NB4 (cell line): ENCODE results near the gene SEMA4C.

ENCODE experiments used
- DNase-seq: peaks from one replicate; pipeline ENCODE4 v3.0.0; 2010; ENCODE audit warnings: low read depth
- H3K4me3 ChIP-seq: one replicate; pipeline ENCODE4 v1.5.1; 2011; ENCODE audit warnings: mild to moderate bottlenecking, low read depth, low read length, moderate library complexity
- MYC ChIP-seq: IDR thresholded peaks from 2 replicates; pipeline ENCODE4 v1.6.1; 2011; ENCODE audit warnings: low read depth, low read length
- POLR2A ChIP-seq: IDR thresholded peaks from 2 replicates; pipeline ENCODE4 v1.6.1; 2011; ENCODE audit warnings: mild to moderate bottlenecking; ENCODE audit not compliant: insufficient read length; ENCODE audit errors: extremely low read depth
- TF ChIP-seq, protein P1 (sequence below): IDR thresholded peaks from 2 replicates; pipeline ENCODE4 v1.6.1; 2011; ENCODE audit warnings: low read depth, low read length
- TF ChIP-seq, protein P2 (sequence below): IDR thresholded peaks from one replicate; pipeline ENCODE4 v1.5.1; 2012; ENCODE audit warnings: low read depth, low read length

The SEMA4C gene

DNA sequence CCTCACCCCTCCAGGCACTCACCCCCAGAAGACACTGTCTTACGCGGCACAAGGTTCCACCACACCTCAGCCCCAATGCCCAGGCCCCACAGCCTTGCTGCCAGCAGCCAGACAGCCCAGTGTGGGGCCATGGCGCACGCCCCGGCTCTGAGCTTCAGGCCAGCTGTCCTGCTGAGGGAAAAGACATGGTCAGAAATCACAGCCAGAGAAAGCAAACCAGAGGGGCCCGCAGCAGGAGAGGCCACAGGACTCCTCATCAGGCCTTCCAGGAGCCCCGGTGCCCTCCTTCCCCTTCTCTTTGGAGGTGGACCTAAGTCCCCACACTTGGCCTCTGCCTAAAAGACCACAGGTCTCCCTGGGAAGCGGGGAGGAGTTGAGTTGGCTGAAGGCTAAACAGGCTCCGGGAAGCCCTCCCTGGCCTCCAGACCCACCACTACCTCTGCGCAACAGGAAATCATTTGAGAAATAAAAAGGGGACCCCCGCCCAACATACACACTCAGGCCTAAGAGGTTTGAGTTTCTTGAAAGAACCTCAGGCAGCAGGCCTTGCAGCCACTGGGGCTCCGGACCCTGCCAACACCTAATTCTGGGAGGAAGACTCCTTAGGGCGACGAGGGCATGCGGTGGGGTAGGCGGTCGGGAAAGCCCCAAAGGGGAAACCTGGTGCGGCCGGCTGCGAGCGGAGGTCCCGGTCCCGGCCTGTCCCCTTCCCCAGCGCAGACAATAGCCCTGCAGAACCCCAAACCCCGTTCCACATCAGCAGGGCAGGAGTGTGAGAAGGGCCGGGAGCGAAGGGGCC is 1.9 kb downstream of the SEMA4C start:
- peak; percentile 37; the same call in 1 of the 2 replicates for TF ChIP-seq MYC
- no peak for TF ChIP-seq POLR2A
- peak overlapping the region; percentile 73 for H3K4me3 ChIP-seq

DNA sequence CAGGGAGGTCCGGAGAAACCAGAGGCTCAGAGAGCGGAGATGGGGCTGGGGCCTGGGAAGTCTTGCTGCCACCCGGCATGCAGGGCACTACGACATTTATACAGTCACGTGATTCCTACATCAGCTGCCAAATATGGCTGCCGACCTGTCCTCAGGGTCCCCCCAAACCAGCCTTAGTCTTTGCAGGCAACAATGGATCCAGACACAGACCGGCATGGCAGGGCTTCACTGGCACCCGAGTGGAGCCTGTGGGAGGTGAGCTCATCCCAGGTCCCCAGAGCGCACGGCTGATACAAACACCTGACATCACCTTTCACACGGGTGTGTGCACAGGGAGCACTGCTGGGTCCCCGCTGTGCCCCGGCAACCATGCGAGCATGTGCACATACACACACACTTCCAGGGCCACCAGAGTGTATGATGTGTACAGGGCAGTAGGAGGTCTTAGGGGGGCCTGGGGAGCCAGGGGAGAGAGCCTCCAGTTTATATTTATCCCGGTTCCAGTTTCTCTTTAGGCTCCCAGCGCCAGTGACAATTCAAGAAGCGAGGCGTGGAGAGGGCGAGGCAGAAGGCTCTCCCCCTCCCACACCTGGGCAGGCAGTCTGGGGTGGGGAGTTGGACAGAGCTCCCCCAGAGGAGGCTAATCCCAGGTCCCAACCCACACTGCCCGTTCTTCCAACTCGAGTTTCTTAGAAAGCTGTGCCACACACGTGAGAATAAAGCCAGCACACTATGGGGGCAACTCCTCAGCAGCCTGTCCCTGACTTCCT is 2.7 kb downstream of the SEMA4C start:
- peak overlapping the region; percentile 73 for H3K4me3 ChIP-seq
- TF ChIP-seq, protein P1, sequence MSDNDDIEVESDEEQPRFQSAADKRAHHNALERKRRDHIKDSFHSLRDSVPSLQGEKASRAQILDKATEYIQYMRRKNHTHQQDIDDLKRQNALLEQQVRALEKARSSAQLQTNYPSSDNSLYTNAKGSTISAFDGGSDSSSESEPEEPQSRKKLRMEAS, result no peak
- TF ChIP-seq POLR2A (no peak), MYC (no peak)
- TF ChIP-seq, protein P2, sequence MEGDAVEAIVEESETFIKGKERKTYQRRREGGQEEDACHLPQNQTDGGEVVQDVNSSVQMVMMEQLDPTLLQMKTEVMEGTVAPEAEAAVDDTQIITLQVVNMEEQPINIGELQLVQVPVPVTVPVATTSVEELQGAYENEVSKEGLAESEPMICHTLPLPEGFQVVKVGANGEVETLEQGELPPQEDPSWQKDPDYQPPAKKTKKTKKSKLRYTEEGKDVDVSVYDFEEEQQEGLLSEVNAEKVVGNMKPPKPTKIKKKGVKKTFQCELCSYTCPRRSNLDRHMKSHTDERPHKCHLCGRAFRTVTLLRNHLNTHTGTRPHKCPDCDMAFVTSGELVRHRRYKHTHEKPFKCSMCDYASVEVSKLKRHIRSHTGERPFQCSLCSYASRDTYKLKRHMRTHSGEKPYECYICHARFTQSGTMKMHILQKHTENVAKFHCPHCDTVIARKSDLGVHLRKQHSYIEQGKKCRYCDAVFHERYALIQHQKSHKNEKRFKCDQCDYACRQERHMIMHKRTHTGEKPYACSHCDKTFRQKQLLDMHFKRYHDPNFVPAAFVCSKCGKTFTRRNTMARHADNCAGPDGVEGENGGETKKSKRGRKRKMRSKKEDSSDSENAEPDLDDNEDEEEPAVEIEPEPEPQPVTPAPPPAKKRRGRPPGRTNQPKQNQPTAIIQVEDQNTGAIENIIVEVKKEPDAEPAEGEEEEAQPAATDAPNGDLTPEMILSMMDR, result no peak
- DNase-seq, result no peak

More for the DNA sequence above, 1.9 kb downstream of the SEMA4C start:
- DNase-seq, result peak; percentile 65

DNA sequence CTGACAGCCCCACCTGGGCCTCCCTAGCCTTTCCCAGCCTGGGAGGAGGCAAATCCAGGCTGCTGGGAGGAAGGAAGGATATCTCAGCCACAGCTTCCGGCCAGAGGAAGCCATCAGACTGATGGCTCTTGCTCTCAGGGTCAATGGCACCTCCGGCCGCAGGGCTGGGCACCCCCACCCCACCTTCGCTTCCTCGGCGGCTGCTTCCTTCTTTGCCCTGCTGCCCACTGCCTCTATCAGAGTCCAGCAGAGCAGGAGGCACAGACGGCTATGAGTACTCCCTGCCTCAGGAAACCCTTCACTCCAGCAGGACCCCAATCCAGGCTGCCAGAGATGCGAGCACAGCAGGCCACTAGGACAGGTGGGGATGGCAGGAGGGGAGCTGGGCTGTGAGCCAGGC is 3.3 kb downstream of the SEMA4C start:
- no peak for DNase-seq
- no peak overlapping the region for H3K4me3 ChIP-seq
- TF ChIP-seq, protein P2, result no peak
- TF ChIP-seq, protein P1, result no peak
- TF ChIP-seq POLR2A (no peak), MYC (no peak)

DNA sequence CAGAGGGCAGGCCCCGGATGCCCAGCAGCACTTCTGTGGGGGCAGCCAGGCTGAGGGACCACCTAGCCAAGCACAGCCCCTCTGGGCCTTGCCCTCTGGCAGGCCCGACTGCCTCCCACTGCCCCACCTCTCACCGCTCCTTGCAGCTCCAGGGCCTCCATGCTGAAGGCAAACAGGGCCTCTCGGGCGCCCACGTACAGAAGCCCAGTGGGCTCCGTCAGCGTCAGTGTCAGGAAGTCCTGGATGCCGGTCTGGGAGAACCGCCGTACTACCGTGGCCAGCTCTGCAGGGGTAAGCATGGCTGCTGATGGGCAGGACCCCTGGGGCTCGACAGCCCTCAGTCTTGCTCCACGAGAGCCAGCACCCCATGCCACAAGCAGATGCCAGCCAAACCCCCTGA is 3.7 kb downstream of the SEMA4C start:
- H3K4me3 ChIP-seq, result no peak overlapping the region
- DNase-seq, result no peak

DNA sequence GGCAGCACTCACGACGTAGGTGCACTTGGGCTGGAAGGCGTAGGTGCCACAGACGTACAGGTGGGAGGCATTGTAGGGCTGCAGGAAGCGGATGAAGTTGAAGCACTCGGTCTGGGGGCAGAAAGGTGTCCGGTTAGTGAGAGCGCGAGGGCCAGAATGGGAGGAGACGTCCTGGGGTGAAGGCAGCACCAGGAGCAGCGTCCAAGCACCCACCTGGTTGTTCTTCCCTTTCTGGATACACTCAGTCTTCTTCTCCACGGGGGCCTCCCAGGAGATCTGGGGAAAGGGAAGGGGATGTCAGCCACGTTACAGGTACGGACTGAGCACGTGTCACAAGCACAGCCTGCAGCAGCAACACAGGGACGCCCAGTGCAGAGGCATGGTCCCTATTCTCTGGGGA is 4.2 kb downstream of the SEMA4C start:
- DNase-seq, result no peak
- TF ChIP-seq, protein P1, result no peak
- TF ChIP-seq MYC (no peak), POLR2A (no peak)
- TF ChIP-seq, protein P2, result no peak
- H3K4me3 ChIP-seq, result no peak overlapping the region

More for the DNA sequence above, 3.7 kb downstream of the SEMA4C start:
- TF ChIP-seq, protein P1, result no peak
- no peak for TF ChIP-seq POLR2A
- TF ChIP-seq, protein P2, result no peak
- no peak for TF ChIP-seq MYC

DNA sequence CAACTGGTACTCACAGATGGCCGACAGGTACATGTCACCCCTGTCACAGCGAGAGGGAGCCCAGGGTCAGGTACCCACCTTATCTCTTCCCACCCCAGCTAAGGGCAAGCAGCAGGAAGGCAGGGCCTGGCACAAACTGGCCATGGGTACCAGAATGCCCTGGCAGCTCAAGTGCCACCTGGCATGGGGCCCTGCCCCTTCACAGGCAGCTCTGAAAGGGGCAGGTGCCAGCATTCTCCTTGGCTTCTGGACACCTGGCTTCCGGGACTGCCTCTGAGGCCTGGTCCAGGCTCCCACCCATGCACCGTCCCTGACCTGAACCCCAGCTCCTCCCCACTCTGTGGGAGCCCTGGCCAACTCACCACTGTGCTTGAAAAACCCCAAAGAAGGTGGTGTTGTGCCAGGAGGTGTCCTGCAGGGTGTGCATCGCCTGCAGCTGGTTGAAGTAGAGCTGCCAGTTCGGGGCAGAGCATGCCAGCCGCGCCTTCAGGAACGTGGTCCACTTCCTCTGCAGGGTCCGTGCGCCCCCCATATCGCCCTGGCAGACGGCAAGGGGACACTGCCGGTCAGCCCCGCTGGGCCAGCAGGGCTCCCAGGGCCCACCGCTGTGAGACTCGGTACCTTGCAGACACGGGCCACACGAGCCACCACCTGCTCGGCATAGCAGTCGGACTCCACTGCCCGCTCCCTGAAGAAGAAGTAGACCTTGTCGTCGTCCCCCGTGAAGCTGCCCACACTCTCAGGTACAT is 5.4 kb downstream of the SEMA4C start:
- TF ChIP-seq MYC (no peak), POLR2A (no peak)
- TF ChIP-seq, protein P1, result no peak
- TF ChIP-seq, protein P2, result no peak
- DNase-seq, result no peak
- H3K4me3 ChIP-seq, result no peak overlapping the region
